Stimulated activated CD8-positive, alpha-beta memory T cell treated with anti-CD3 and anti-CD28 coated beads, Interleukin-12 subunit alpha, Interleukin-12 subunit beta, amount 100 ng/mL, for 1 hour (primary cell): ENCODE data around the gene MINDY2.
"Not testable (repeated sequence)": the region's sequence is repeated elsewhere in the genome, so short reads cannot be mapped to it uniquely, and the experiment has no call there.

ENCODE experiments used
- DNase-seq: peaks from one replicate; pipeline ENCODE4 v3.0.0-alpha.2; 2020; ENCODE audit warnings: low read depth

Gene MINDY2

DNA sequence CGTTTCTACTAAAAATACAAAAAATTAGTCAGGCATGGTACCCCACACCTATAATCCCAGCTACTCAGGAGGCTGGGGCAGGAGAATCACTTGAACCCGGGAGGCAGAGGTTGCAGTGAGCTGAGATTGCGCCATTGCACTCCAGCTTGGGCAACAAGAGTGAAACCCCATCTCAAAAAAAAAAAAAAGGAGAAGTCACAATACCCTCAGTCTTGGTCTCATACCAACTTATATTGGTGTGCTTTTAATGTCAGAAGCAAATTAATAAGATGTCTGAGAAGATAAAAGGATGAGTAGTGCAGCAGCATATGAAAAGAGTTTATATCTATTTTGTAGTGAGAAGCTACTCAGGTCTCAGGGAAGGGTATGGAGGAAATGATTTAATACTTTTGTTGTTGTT lies 112.8 kb downstream of the MINDY2 start:
- DNase-seq, result not testable (repeated sequence)

DNA sequence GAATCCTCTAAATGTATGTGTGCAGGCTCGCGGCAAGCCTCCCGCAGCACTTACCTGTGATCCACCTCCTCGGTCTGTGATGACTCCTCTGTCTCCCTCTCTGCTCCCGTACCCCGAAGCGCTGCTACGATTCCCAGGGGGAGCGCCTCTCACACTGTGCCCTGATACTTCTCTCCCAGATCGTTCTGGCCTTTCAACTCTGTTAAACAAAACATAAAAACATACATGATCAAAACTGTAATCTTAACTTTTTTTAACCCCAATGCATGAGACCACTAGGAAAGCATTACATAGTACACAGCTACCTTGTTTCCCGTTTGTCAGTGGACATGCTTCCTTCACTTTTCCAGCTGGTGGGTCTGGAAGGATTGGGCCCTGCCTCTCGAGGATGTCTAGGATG lies 115.8 kb downstream of the MINDY2 start:
- DNase-seq, result no peak

DNA sequence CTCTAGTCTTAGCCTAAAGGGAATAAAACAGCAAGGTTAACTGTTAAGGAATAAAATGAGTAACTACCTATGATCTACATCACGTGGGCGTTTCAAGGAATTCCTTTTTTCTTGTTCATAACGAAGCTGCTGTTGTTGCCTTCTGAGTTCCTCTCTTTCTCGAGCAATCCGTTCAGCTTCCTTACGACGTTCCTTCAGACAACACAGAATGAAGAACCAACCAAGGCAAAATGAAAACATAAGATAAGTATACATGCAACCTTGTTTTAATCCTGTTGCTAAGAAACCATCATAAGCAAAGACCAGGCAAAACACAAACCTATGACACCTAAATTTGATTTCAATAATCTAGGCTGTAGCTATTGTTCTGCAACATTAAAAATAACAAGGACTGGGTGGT lies 118.3 kb downstream of the MINDY2 start:
- no peak for DNase-seq

DNA sequence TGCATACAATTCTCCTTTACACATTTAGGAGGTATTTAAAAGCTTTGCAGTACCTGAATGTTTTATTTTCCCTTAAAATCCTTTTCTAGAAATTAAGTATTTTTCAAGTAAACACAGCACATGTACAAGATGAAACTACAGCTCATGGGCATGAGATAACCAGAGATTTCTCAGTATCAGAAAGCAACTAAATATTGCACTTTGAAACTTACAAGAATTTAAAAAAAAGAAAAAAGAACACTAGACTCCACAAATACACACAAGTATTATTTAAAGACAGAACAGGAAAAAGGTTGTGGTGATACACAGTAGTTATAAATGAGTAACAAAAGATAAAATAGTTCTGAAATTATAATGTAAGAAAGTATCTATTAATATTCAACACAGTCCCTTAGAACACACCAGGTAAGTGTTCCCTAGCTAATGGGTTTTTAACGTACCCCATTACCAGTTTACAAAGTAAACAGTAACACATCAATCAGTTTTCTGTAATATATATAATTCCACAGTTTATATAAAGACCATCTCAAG lies 127.1 kb downstream of the MINDY2 start:
- no peak for DNase-seq

DNA sequence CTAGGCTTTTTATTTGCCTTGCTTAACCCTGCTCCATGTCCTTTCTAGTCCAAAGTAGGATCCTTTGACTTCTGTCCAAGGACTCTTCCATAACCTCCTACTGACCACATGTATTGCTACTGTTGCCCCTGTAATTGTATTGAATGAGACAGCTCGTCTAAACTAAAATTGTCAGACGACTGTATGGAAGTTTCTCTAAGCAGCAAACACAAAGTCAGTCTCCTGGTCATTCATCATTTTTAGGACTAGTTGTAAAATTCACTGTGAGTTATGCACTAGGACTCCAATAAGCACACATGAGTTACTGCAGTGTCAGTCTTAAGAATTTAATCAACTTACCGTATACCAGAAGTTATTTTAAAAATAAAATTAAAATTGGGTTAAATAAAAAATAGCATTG lies 129.5 kb downstream of the MINDY2 start:
- DNase-seq, result no peak

DNA sequence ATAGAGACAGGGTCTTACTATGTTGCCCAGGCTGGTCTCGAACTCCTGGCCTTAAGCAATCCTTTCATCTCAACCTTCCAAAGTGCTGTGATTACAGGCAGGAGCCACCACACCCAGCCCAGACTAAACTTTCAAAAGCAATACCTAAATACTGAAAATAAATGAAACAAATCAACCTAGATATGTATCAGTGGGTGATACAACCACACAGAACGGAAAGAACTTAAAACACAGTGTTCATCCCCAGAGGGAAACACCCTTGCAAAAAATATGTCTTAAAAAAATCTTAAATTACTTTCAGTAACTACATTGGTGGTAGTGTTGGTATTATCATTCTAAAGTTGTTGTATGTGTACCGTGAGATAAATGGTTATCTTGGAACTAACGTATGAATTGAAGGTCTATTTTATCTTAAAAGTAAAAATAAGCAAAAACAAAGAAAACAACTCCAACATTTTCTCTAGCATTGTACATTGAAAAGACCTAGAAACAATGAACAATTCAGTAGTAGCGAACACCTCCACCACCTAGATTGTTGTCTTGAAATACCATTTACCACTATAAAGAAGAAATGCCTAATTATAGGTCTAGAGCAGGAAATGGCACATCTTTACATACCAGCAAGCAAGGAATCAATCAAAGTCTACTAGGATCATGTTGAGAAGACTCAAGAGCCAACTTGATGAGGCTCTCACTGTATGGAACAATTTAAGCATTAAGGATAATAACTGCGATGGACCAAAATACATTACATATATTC lies 137.6 kb downstream of the MINDY2 start:
- no peak for DNase-seq

DNA sequence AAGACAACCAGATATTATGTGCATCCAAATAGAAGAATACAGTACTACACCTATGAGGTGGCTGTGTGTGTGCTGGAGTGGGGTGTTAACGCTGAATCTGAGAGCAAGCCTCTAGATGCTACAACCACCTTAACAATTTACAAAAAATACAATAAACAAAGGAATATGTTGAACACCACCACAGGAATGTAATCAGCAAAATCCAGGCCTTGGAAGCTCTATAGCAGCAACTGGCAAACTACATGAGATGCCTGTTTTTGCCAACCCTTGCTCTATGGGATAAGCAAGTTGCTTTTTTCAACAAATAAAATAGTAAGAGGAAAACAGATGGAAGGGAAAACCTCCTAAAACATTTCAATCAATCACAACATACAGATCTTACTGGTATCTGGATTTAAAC lies 138.5 kb downstream of the MINDY2 start:
- no peak for DNase-seq

DNA sequence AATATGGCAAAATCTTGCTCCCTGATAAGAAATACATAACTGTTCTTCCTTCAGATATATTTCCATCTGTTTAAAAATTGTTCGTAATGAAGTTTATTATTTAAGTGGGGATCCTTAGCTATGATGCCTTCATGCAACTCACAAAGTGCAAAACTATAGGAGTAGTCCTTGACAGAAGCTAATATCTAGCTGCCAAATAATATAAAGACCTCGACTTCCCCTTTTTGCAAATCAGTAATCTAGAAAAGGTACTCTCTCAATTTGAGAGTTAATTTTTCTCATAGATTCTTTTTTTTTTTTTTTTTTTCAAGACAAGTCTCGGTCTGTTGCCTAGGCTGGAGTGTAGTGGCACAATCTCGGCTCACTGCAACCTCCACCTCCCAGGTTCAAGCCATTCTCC lies 139.4 kb downstream of the MINDY2 start:
- no peak for DNase-seq
